PFSK-1 (cell line): Measurements from ENCODE around the gene JPH3.

ENCODE experiments used
- POLR2AphosphoS5 ChIP-seq: IDR thresholded peaks from 2 replicates; pipeline ENCODE4 v1.6.1; 2012; ENCODE audit warnings: low read depth, mild to moderate bottlenecking, control low read depth, low read length, moderate library complexity
- SIN3A ChIP-seq: IDR thresholded peaks from 2 replicates; pipeline ENCODE4 v1.6.1; 2012; ENCODE audit warnings: mild to moderate bottlenecking, low read length, moderate library complexity, borderline replicate concordance; ENCODE audit not compliant: insufficient read depth
- TAF1 ChIP-seq: IDR thresholded peaks from 2 replicates; pipeline ENCODE4 v1.6.1; 2012; ENCODE audit warnings: low read length, control low read depth, borderline replicate concordance; ENCODE audit not compliant: insufficient read depth

DNA sequence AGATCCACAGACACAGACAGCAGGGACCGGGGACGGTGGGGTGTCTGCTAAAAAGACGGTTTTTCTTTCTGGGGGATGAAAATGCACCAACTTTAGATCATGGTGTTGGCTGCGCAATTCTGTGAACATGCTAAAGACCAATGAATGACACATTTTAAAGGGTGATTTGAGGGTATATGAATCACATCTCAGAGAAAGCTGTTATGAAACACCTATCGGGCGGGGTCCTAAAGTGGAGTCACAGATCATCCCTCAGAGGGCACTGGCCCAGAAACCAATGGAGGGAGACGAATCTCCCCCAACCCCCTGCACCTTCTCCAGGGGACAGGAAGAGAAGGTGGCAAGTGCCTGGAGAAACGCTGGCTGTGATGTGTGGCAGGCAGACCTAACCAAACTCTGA lies 137.5 kb downstream of the JPH3 start:
- TF ChIP-seq TAF1 (no peak), SIN3A (no peak), POLR2AphosphoS5 (no peak)
